Anterior cingulate cortex (tissue), 58 donors: ENCODE measurements around the gene FBXO30.

ENCODE experiments used
- DNase-seq, 58 donors: peaks; one replicate each; lab custom pipeline; 2025; lab: John Stamatoyannopoulos, UW

Gene FBXO30

DNA sequence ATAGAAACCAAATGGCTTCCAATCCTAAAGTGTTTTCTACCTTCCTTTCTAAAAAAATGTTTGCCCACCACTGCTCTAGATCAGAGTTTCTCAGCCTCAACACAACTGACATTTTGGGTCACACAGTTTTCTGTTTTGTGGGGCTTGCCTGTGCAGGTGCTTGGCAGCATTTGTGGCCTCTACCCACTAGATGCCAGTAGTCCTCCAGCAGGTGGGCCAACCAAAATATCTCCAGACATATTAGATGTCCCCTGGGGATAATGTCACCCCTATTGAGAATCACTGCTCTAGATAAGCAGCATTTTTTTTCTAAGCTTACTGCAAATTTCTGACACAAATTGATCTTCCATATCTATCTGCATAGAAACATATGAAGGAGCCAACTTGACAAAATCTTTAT lies 53.0 kb downstream of the FBXO30 start:
- DNase-seq, result no peak

DNA sequence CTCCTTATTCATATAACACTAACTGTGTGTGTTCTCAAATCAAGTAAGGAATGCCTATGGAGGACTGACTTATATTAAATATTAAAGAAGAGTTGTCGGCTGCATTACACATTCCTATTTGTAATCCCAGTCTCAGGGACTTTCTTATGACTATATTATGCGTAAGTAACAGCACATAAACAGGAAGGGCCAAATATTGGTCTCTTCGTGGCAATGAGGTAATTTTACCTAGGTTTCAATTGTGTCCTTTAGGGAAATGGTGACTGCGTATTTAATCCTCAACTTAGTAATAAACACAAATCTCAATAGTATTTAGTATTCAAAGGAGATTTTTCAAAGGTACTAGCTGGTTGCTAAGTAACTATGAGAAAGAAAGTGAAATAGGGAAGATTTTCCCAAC lies 56.5 kb downstream of the FBXO30 start:
- DNase-seq, result no peak

DNA sequence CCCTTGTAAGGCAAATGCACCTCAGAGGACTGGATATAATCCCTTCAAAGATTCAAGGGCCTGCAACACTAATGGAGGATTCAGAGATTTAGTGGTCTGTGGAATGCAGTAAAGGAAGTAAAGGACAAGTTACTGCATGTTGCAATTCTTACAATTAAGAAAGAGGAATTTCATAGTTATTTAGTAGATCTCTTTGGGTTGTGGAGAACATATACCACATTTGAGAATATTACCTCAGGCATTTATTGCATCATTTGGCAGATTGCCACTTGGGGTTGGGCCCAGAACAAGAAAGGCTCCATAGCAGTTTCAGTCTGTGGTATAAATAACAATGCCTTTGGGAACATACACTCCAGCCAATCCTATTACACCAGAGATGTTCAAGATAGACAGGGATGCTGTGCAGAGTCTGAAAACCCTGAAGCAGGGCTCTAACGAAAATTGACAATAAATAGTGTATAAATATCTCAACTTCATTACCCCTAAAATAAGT lies 58.4 kb downstream of the FBXO30 start:
- no peak for DNase-seq

DNA sequence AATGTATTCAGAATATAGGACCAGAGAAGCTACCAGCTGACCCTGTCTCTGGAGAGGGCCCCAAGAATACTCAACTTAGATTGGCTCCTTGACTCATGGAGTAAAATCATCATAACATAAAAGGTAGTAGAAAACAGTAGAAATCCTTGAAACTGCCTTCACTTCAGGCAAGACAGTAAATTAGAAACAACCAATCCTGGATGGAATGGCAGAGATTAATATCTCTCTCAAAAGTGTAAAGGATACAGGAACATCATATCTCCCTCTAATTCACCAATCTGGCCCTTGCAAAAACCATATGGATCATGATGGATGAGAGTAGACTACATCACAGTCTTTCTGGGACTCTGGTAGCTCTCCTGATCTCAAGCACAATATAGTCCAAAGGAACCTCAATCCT lies 58.9 kb downstream of the FBXO30 start:
- DNase-seq, result no peak

DNA sequence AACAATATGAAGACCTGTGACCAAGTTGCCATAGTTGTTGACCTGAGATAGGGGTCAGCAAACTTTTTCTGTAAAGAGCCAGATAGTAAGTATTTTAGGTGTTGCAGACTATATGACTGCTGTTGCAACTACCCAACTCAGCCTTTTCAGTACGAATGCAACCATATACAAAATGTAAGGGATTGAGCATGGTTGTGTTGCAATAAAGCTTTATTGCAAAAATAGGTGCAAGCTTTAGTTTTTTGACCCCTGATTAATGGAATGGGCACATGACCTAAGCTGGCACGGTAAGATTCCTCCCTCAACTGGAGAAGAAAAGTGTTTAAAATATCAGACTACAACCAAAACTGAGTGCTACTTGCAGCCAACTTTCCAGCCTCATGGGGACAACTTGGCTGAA lies 62.0 kb downstream of the FBXO30 start:
- no peak for DNase-seq

DNA sequence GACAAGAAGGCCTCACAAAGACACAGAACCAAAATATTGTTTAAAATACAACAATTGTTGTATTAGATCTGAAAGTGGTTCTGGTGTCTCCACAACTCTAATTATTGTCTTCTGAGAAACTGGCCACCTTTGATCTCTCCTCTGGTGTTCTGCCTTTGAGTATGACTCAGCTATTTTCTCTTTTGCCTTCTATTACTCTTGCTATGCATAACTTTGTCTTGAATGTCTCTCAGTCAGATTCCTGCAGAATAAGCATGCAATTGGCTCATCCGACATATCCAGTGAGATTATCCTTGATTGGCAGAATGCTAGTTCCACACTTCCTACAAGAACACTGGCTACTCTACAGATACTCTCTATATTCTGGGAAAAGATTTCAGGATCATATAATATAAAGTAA lies 65.0 kb downstream of the FBXO30 start:
- DNase-seq, result no peak

DNA sequence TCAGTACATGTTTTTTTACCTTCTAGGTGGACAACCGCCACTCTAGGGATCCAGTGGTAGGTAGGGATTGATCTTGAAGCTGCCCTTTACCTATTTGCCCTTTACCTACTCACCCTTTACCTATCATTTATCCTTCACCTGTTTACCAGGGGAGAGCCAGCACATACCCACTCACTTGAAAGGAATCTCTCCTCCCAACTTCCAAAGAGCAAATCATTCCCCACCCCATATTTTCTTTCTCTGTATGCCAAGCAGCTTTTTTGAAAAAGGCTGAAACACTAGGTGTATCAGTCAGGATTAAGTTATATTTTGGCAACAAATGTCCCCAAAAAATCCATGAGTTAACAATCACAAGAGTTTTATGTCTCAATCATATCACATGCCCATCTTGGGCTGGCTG lies 68.7 kb downstream of the FBXO30 start:
- DNase-seq, result no peak

DNA sequence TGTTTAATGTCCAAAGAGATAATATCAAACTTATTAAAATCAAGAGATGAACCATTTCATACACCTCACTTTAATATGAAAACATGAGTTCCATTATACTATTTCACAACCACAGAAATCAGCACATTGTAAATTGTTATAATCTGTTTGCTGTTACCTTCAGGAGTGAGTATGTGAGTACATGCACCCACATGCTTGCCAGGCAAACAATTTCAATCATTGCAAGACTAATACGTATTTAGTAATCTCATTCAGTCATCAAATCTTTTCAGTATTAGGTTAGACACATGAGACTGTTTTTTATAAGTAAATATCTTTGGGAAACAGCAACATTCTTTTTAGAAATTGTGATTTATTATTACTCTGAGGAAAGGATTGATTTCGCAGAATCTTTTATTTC lies 70.0 kb downstream of the FBXO30 start:
- no peak for DNase-seq
